ENCODE results near the gene EGFL8. TPM values are rescaled to one million over a fixed set of nuclear protein-coding genes. Genes with fewer than 3 reads are reported as not detected.
A peak's percentile ranks its signal among the peaks of the same experiment; 100 is the strongest.

Gene EGFL8
- total RNA-seq, 4 donors from 2014 or later: 0.80 to 7.1 (median 4.2) TPM

DNA sequence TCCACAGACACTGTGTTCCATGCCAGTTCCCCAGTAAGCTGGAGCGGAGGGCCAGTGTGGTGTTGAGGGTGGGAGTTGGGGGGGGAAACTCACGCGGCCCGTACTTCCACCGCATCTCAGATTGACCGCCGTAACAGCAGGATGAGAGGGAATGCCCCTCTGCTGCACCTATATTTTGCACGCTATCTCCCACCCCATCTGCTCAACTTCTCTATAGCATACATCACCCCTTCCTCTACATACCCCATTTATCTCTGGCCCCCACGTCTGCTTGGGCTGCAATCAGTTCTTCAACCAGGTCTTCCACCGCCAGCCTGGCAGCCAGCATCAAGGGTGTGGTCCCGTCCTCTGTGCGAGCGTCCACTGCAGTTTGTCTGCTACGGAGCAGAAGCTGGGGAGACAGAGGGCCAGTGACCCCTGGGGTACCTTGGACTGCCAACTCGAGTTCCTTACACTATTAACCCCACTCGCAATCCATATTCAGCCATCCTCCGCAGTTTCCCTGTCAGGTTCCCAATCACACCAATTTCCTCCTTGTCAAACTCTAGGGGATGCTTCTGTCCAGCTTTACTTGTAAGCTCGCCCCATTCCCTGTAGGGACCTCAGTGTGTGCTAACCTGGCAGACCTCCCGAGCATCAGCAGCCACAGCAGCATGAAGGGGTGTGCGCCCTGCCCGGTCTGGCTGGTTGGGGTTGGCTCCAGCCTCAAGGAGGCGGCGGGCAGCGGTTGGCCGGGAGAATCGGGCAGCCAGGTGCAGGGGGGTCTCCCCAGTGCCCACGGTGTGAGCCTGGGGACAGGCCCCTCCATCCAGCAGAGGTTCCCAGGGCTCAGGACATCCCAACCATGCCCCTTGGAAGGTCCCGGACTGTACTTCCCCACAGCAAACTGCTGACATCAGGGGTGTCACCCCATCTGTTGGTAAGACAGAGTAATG lies 32.6 kb downstream of the EGFL8 start:
- Histone ChIP-seq H3K4me3 (peak overlapping the region; percentile 67 to 86 (median 71)), H3K36me3 (no peaks in the 10 kb centered on the region), H3K9me3 (no peaks in the 10 kb centered on the region), H3K27me3 (peaks cover 0 to 5% (median 2%) of the 10 kb centered on the region in 3 donors), H3K4me1 (peaks cover 20 to 26% of the 10 kb centered on the region in 2 donors), H3K27ac (peak overlapping the region; percentile 91 to 98 (median 96))
- in situ Hi-C loops (cut with MboI; ENCODE audit: low sequenced_read_pairs in 4 of 4): loop anchor here in 3 of 4 donors (10.0 to 25.0 kb wide), 7 partner anchors 72 to 1585 kb away; partner anchors contain the start of genes BRD2 (in 3 of the 3), HLA-DMA (in 3 of the 3), APOM (in 2 of the 3) and BAG6 (in 2 of the 3)
- no peak for DNase-seq
- no peak for ATAC-seq
- intact Hi-C loops (cut with DNase I; ENCODE audit: low total_unique reads): loop anchor here (5.0 to 10.0 kb wide), 4 partner anchors 650 to 1482 kb away; partner anchors contain the start of genes ATP6V1G2, BRD2, HSD17B8 and MDC1
- no peak for TF ChIP-seq POLR2A (IDR thresholded peaks at IDR 0.05)
- no peak for TF ChIP-seq CTCF (IDR thresholded peaks at IDR 0.05 in 4 of 5, conservative IDR thresholded peaks at IDR 0.05 in 1 of 5)

DNA sequence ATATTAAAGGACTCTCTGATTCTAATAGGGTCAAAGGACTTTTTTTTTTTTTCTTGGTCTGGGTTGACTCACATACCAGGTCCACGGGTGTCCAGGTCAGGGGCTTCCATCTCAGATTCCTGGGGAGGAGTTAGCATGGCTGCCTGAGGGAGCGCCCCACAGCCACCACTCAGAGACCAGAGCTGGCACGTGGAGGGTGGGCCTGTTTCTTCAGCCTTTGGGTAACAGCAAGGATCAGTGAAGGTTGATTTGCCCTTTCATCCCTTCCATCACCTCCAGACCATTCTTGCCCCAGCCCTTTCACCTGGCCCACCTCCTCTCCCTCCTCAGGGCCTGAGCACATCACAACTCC lies 33.9 kb downstream of the EGFL8 start:
- H3K27me3 ChIP-seq: peaks cover 0 to 11% (median 10%) of the 10 kb centered on the region in 3 donors
- peaks cover 17 to 20% of the 10 kb centered on the region in 2 donors for H3K4me1 ChIP-seq
- no peaks in the 10 kb centered on the region for H3K36me3 ChIP-seq
- ATAC-seq: no peak
- DNase-seq: no peak
- peak overlapping the region in 3 of 4 donors; percentile 35 to 98 (median 40) for H3K27ac ChIP-seq
- H3K4me3 ChIP-seq: no peak overlapping the region
- no peak for TF ChIP-seq CTCF (IDR thresholded peaks at IDR 0.05 in 4 of 5, conservative IDR thresholded peaks at IDR 0.05 in 1 of 5)
- no peak for TF ChIP-seq POLR2A (IDR thresholded peaks at IDR 0.05)
- in situ Hi-C loops (cut with MboI; ENCODE audit: low sequenced_read_pairs in 4 of 4) (loop anchor here in 3 of 4 donors (10.0 to 25.0 kb wide), 7 partner anchors 74 to 1586 kb away; partner anchors contain the start of genes BRD2 (in 3 of the 3), HLA-DMA (in 3 of the 3), APOM (in 2 of the 3) and BAG6 (in 2 of the 3)), intact Hi-C loops (cut with DNase I; ENCODE audit: low total_unique reads) (loop anchor here (5.0 to 10.0 kb wide), 4 partner anchors 651 to 1484 kb away; partner anchors contain the start of genes ATP6V1G2, BRD2, HSD17B8 and MDC1)
- no peaks in the 10 kb centered on the region for H3K9me3 ChIP-seq

- H3K27ac ChIP-seq: peak overlapping the region in 1 of 4 donors; percentile 98
- TF ChIP-seq POLR2A (IDR thresholded peaks at IDR 0.05): no peak
- TF ChIP-seq CTCF (IDR thresholded peaks at IDR 0.05 in 4 of 5, conservative IDR thresholded peaks at IDR 0.05 in 1 of 5): no peak
- in situ Hi-C loops (cut with MboI; ENCODE audit: low sequenced_read_pairs in 4 of 4): loop anchor here in 3 of 4 donors (10.0 to 25.0 kb wide), 7 partner anchors 74 to 1587 kb away; partner anchors contain the start of genes BRD2 (in 3 of the 3), HLA-DMA (in 3 of the 3), APOM (in 2 of the 3) and BAG6 (in 2 of the 3)
Observed at GRCh38 chr6:32198866-32199265, 34.5 kb downstream of the EGFL8 start.

GRCh38 chr6:32200711-32201475 lies 36.5 kb downstream of the EGFL8 start:
- Histone ChIP-seq H3K9me3 (no peaks in the 10 kb centered on the region), H3K27ac (no peak overlapping the region), H3K4me3 (no peak overlapping the region), H3K36me3 (no peaks in the 10 kb centered on the region), H3K27me3 (peaks cover 0 to 11% (median 10%) of the 10 kb centered on the region in 3 donors), H3K4me1 (peaks cover 8 to 11% of the 10 kb centered on the region in 2 donors)
- ATAC-seq (no peak), DNase-seq (no peak)
- TF ChIP-seq POLR2A (IDR thresholded peaks at IDR 0.05) (no peak), CTCF (IDR thresholded peaks at IDR 0.05 in 4 of 5, conservative IDR thresholded peaks at IDR 0.05 in 1 of 5) (no peak)
- in situ Hi-C loops (cut with MboI; ENCODE audit: low sequenced_read_pairs in 4 of 4): no loop called here
- intact Hi-C loops (cut with DNase I; ENCODE audit: low total_unique reads): no loop called here

More at GRCh38 chr6:32198866-32199265, 34.5 kb downstream of the EGFL8 start:
- Histone ChIP-seq H3K27me3 (peaks cover 0 to 11% (median 10%) of the 10 kb centered on the region in 3 donors), H3K4me3 (no peak overlapping the region), H3K9me3 (no peaks in the 10 kb centered on the region), H3K4me1 (peaks cover 17 to 20% of the 10 kb centered on the region in 2 donors), H3K36me3 (no peaks in the 10 kb centered on the region)
- intact Hi-C loops (cut with DNase I; ENCODE audit: low total_unique reads): loop anchor here (5.0 to 10.0 kb wide), 4 partner anchors 652 to 1484 kb away; partner anchors contain the start of genes ATP6V1G2, BRD2, HSD17B8 and MDC1
- DNase-seq (no peak), ATAC-seq (no peak)
